HG03135 (cell line): ENCODE data around the gene TMEM11.

Source experiments
- ATAC-seq: cut with Tn5 transposase; IDR thresholded peaks from one replicate; pipeline ENCODE4 v1.9.1; 2021; ENCODE audit warnings: mild to moderate bottlenecking, moderate library complexity; ENCODE audit not compliant: unreplicated experiment

TMEM11 gene

DNA sequence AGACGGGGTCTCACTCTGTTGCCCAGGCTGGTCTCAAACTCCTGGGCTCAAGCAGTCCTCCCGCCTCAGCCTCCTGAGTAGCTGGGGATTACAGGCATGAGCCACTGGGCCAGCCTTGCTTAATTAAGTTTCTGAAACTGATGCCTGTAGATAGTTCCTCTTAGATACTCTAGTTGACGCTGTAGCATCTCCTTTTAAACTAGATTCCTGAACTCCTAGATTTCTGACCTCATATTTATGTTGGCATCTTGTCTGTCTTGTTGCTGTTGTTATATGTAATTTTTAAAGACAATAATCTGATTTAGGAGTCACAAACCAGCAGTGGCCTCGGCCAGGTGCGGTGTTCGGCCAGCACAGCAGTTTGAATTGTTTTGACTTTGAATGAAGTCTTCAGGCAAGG, 49.7 kb downstream of the TMEM11 start:
- ATAC-seq = no peak

DNA sequence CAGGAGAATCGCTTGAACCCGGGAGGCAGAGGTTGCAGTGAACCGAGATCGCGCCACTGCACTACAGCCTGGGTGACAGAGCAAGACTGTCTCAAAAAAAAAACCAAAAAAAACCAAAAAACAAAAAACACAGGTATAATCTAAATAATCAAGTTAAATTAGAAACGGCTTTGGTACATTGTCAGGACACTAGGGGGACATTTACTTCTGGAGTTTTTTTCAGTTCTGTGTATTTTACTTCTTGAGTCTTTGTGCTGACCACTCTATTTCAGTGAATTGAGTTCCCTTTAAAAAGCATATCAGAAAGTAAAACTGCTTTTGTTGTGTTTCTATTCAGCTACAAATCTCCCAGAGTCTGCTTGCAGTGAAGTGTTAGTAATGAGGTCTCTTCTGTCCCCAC, 50.9 kb downstream of the TMEM11 start:
- no peak for ATAC-seq

DNA sequence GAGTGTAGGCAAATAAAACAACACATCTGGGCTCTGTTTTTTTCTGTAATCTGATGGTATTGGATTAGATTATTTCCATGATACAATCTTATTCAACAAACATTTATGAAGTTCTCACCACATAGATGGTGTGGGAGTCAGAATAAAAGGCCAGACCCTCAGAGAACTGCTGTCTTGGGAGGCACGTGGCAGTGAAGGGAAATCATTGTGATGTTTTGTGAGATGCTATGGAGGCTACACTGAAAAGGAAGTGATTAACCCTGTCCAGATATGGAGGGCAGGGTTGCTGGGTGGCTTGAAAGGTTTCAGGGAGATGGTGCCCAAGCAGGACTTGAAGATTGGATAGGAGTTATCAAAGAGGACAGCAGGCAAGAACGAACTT, 51.6 kb downstream of the TMEM11 start:
- no peak for ATAC-seq

DNA sequence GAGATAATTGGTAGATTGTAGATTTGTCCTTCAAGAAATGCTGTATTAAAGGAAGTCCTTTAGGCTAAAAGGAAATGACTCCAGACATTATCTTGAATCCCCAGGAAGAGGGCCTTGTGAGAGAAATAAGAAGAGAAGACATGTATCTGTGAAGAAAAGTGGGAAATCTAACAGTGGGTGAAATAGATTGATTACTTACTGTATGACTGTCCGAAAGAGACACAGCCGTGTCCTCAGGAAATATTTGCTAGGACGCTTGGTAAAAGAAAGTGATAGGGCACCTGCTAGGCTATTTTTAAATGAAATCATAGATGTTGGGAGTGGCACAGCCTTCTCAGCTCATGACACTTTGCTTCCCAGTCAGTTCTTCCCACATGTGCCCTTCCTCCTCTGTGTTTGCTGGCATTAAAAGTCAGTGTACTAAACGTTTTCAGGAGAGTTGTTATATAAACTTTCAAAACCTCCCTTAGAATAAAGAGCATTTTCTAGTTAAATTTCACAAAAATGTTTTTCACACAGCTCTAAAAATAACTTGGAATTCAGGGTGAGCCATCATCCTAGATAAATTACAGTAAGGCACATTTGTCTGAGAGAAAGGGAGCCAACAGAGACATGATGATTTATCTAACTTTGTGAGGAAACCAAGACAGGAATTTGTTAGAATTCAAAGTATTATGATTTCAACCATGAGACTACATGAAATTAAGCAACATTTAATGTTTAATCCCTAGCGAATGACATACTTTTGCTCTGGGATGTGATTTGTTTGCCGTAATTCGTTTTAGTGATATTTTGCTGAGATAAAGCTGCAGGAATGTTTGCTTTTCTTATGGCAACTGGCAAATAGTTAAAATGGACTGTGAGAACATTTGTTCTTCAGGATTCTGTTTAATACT, 52.2 kb downstream of the TMEM11 start:
- no peak for ATAC-seq

DNA sequence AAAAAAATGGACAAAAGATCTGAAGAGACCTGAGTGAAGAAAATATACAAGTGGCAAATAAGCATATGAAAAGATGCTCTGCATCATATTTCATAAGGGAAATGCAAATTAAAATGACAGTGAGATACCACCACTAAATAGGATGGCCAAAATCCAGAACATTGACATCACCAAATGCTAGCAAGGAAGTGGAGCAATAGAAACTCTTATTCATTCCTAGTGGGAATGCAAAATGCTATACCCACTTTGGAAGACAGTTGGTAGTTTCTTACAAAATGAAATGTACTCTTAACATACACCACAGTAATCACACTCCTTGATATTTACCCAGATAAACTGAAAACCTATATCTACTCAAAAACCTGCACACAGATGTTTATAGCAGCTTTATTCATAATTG, 53.6 kb downstream of the TMEM11 start:
- no peak for ATAC-seq

DNA sequence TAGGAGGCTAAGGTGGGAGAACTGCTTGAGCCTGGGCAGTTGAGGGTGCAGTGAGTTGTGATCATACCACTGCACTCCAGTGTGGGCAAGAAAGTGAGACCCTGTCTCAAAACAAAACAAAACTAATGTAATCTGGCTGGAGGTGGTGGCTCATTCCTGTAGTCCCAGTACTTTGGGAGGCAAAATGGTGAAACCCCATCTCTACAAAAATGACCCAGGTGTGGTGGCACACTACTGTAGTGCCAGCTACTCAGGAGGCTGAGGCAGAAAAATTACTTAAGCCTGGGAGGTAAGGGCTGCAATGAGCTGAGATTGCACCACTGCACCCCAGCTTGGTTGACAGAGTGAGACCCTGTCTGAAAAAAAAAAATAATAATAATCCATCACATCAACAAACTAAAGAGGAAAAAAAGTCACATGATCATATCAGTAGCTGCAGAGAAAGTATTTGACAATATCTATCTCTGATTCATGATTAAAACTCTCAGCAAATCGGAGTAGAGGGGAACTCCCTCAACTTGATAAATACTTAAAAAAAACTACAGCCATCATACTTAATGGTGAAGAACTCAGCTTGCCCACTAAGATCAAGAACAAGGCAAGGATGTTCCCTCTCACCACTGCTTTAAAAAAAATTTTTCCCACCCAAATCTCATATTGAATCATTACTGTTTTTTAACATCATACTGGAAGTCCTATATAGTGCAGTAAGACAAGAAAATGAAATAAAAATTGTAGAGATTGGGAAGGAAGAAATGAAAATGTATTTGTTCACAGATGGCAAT, 56.2 kb downstream of the TMEM11 start:
- no peak for ATAC-seq

DNA sequence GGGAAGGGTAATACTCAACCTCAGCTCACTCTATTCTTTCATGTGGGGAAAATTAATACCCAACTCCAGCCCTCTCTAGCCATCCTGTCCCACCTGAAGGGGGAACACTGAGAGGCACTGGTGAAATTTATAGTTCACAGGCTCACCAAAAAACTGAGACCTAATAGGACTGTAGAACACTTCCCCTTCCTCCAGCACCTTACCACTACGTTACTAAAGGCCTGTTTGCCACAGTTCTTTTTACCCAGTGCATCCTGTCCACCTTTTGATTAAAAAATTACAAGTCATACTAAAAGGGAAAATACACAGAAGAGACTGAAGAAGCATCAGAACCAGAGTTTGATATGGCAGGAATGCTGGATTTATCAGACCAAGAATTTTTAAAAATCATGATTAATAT, 61.2 kb downstream of the TMEM11 start:
- no peak for ATAC-seq

DNA sequence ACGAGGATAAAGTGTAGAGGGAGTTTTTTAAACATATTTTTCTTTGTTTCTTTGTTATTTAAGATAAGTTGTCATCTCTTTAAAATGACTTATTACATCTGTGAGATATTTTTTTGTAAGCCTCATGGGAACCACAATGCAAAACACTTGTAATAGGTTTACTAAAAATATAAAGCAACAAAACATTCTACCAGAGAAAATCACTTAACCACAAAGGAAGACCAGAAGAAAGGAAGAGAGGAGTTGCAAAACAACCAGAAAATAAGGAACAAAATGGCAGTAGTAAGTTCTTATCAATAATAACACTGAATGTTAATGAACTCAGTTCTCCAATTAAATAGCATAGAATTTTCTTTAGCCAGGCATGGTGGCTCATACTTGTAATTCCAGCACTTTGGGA, 64.3 kb downstream of the TMEM11 start:
- ATAC-seq = no peak
